ENCODE measurements around the gene PLVAP.

- TF ChIP-seq ZNF140 (tag by site-specific recombination; IDR thresholded peaks at IDR 0.05) (no peak), ZNF335 (tag by site-specific recombination; conservative IDR thresholded peaks at IDR 0.05) (no peak), CTCF (tag by site-specific recombination; IDR thresholded peaks at IDR 0.05) (no peak)
Measured at GRCh38 chr19:17327068-17327653, 50.0 kb downstream of the PLVAP start.

All from HEK293 (cell line).